Subcutaneous adipose tissue (tissue), 4 donors: ENCODE data around the gene ADD3. TPM values are rescaled to one million over a fixed set of nuclear protein-coding genes. Genes with fewer than 3 reads are reported as not detected.

Experiments used
- total RNA-seq, 4 donors: library from RNA; depleted of rRNA; stranded (reverse); fragments of >200 nt; gene quantifications; one replicate each; pipeline ENCODE4 v1.1.0, GENCODE V29; 2016
- TF ChIP-seq, protein P1 (sequence below): fragments of 450-650 bp; IDR thresholded peaks from one replicate; pipeline ENCODE4 v1.5.1; 2016; ENCODE audit warnings: low read depth, mild to moderate bottlenecking, control low read depth, antibody characterized with exemption, moderate library complexity

The ADD3 gene
- total RNA-seq, 4 donors from 2014 or later = 139 to 654 (median 170) TPM

DNA sequence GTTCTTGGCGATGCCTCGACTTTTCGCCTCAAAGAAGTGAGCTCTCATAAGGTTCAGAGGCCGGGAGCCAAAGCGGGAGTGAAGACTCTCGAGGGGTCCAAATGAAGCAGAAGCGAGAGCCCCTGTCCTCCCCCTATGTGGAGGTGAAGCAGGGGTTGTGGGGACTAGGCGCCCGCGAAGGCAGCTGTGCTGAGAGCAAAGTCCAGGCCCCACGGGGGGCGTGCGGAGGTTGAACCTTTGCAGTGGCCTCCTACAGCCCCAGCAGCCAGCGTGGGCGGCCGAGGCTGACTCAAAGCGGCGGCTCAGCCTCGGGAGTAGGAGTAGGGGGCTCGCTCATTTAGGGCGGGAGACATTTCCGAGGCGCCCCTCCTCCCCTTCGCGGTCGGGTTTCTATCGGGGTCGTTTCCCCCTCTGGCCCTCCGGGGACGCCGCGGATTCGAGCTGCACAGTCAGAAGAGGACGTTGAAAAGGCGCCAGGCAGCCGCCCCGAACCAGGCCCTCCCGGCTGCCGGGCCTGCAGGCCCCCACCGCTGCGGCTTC is 553 bp upstream of the ADD3 start:
- TF ChIP-seq, protein P1, sequence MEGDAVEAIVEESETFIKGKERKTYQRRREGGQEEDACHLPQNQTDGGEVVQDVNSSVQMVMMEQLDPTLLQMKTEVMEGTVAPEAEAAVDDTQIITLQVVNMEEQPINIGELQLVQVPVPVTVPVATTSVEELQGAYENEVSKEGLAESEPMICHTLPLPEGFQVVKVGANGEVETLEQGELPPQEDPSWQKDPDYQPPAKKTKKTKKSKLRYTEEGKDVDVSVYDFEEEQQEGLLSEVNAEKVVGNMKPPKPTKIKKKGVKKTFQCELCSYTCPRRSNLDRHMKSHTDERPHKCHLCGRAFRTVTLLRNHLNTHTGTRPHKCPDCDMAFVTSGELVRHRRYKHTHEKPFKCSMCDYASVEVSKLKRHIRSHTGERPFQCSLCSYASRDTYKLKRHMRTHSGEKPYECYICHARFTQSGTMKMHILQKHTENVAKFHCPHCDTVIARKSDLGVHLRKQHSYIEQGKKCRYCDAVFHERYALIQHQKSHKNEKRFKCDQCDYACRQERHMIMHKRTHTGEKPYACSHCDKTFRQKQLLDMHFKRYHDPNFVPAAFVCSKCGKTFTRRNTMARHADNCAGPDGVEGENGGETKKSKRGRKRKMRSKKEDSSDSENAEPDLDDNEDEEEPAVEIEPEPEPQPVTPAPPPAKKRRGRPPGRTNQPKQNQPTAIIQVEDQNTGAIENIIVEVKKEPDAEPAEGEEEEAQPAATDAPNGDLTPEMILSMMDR = no peak

DNA sequence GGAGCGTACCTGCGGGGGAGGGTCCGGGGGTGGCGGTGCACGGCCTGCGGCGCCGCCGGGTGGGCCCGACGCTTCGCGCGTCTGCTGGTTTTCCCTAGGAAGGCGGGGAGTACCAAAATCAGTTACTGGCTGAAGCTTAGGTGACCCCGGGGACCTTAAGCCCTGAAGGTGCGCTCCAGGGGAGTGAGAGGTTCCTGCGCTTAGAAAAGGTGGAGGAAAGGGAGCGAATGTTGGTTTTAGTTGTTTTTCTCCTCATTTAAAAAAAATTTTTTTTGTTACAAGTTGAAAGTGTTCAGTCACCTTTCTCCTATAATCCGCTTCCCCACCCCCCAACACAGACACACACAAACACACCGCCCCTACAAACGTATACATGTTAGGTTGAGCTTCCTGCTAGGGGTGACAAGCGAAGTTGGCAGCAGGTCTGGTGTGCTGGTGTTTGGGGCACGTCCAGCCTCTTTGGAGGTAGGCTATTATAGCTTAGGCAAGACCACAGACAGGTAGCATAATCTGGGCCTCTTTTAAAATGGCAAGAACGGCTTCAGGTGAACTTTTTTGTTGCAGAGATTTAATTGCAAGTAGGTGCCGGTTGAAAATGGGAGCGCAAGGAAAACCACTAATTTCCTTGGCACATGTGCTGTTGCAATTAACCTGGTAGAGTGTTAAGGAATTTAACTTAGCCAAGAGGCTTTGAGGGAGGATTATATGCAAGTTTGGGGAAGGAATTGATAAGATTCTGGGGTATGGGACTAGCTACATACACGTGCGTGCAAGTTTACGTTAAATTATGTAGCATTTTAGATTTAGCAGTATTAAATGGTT is 945 bp downstream of the ADD3 start:
- TF ChIP-seq, protein P1 = no peak

DNA sequence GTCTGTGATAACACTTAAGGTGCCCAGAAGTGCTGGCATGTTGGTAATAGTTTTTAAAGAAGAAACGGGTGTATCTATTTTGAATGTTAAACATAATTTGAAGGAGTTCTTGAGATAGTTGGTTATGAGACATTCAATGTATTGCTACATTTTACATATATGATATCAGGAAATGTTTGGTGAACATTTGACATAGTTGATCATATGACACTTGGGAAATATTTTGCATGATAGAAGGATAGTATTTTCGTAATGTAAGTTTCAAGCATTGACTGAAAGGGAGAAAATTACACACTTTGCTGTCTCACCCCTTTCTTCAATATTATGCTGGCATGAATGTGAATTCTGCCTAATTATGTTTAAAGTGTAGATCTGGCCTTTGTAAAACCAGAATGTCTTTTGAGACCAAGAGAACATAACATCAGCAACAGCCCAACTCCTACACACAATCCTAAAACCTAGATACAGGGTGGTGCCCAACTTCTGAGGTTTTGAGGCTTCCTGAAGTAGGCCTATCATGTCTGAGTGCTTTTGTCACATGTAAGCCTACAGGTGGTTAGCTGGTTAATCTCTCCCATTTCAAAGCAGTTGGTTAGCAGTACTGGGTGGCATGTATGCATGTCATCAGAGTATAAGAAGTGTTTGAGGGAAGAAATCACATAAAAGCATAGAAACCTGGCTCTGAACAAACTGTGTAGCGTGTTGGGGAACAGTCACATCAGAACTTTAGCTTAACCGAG is 2.1 kb downstream of the ADD3 start:
- TF ChIP-seq, protein P1 = no peak

DNA sequence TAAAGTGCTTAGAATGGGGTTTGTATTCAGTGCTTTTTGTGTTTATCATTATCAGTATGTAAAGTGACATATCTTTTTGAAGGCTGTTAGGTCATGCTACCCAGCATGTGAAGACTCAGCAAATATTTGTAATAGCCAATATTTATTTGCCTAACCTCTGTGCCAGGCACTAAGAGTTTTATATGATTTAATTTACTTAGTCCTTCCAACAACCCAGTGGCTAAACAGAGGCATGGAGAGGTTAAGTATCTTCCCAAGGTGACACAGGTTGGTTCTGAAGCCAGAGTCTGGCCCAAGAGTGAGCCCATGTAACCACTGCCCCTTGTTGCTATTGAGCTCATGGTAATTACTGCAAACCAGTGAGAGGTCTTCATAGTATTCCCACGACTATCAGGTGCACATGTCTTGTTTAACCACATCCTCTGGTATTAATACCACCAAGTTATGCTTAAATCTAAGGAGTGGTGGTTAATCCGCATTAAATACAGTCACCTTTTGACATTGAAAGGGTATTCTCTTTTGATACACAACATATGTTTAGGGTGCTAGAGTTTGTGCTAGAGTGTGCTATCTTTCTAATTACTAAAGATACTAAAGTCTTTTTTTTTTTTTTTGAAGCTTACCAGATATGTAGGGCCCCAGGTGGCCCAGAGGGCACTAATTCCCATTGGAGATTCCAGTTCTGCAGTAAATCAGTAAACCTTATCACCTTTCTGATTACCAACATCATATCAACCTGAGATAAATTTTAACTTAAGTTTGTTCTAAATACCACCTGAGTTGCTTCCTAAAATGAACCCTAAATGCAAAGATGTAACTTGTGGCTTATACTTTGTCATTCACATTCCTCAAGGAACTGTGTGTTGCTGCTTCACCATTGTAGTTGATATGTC is 2.9 kb downstream of the ADD3 start:
- TF ChIP-seq, protein P1 = no peak

DNA sequence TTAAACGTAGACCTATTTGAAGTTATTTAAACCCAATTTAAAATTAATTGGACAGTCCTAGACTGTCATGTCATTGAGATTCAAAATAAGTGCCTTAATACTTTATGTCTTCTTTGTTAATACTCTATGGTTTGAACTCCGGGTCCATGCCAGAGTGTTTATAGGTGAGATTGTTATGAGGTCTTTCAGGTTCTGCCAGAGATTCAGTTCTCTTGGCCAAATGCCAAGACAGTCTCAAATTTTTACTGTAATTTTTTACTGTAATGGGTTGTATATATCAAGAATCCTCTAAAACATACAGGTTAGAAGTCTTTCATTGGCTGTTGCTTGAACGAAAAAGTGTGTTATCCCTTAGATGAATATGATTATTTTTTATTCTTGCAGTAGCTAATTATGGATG is 3.9 kb downstream of the ADD3 start:
- TF ChIP-seq, protein P1 = no peak

DNA sequence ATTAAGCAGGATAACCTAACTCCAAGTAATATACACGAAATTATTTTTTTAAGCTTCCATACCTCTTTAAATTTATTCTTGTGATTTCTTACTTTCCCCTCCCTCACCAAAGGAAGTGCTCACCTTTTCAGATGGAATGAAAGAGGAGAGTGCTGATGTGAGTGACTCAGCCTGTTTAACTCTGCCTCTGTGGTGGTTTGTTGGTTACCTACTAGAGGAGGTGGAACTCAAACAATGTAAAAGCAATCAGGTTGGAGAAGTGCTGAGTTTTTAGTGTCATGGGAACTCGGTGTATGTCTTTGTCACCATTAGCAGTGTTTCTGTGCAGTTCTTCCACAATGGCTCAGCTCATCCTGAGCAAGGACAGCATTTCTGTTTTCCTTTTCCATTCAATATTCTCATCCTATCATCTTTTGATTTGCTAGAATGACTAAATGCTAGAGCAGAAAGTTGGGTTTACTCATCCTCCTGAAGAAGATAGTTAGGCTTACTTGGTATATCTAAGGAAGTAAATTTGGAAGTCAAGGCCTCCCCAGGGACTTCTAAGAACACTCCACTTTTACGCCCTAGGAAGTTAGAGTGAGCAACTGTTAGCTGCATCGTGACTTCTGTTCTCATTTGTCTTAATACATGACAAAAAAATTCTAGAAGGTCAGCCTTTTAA is 6.0 kb downstream of the ADD3 start:
- TF ChIP-seq, protein P1 = no peak
